HCT116 (cell line): ENCODE data around the gene TRIM75.

Experiments
- YY1 ChIP-seq: IDR thresholded peaks from 2 replicates; pipeline ENCODE4 v1.6.1; 2011; ENCODE audit warnings: low read length, low read depth, moderate library complexity, mild to moderate bottlenecking; ENCODE audit not compliant: insufficient replicate concordance; ENCODE audit errors: extremely low read depth
- ZFX ChIP-seq: fragments of 450-650 bp; IDR thresholded peaks from 2 replicates; pipeline ENCODE4 v1.6.1; 2017
- TF ChIP-seq, protein P1 (sequence below): IDR thresholded peaks from 2 replicates; pipeline ENCODE4 v1.6.1; 2012
- TF ChIP-seq, protein P2 (sequence below), 3 experiments: fragments of 200-600 bp in 1 of 3; sonication (generic) in 1 of 3; IDR thresholded peaks in 2 of 3; conservative IDR thresholded peaks in 1 of 3; 2 replicates each; pipeline ENCODE4 v1.5.1; 2012 to 2017; ENCODE audit warnings: low read depth in 2 of 3, low read length in 2 of 3, antibody characterized with exemption in 1 of 3, borderline replicate concordance in 1 of 3, control low read depth in 1 of 3, mild to moderate bottlenecking in 1 of 3, mixed read lengths in 1 of 3, mixed run types in 1 of 3, moderate library complexity in 1 of 3; ENCODE audit not compliant: insufficient read depth in 1 of 3

DNA sequence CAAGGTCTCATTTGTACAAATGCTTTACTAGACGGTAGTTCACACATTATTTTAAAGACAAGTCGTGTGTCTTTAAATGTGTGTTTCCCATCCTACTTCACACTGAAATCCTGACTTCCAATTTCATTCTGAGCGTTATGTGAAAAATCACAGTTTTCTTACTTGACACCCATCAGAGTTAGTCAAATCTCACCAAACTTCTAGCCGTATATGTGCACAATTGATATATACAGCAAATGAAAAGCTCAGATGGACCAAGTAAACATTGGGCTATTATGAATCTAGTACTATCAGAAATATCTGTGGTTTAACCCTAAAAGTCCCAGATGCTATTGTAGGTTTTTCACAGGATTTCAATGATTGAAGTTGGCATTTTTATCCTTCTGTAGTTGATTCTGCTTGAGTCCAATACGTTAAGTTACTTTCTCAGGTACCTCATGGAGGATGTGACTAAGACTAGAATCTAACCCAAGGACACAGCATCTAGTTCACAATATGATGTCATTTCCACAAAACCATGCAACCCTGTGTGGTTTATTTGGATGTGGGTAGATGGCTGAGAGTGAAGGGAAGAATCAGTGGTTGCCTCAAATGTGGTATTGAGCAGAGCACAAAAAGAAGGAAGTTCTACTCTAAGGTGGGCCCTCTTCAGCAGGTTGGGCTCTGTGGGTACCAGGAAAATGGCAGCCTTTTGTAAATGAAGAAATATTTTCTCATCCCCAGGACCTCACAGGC is 44.0 kb upstream of the TRIM75 start:
- TF ChIP-seq, protein P1, sequence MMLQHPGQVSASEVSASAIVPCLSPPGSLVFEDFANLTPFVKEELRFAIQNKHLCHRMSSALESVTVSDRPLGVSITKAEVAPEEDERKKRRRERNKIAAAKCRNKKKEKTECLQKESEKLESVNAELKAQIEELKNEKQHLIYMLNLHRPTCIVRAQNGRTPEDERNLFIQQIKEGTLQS = no peak
- TF ChIP-seq YY1 (no peak), ZFX (no peak)
- TF ChIP-seq, protein P2, sequence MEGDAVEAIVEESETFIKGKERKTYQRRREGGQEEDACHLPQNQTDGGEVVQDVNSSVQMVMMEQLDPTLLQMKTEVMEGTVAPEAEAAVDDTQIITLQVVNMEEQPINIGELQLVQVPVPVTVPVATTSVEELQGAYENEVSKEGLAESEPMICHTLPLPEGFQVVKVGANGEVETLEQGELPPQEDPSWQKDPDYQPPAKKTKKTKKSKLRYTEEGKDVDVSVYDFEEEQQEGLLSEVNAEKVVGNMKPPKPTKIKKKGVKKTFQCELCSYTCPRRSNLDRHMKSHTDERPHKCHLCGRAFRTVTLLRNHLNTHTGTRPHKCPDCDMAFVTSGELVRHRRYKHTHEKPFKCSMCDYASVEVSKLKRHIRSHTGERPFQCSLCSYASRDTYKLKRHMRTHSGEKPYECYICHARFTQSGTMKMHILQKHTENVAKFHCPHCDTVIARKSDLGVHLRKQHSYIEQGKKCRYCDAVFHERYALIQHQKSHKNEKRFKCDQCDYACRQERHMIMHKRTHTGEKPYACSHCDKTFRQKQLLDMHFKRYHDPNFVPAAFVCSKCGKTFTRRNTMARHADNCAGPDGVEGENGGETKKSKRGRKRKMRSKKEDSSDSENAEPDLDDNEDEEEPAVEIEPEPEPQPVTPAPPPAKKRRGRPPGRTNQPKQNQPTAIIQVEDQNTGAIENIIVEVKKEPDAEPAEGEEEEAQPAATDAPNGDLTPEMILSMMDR (IDR thresholded peaks at IDR 0.05 in 2 of 3, conservative IDR thresholded peaks at IDR 0.05 in 1 of 3; ENCODE audit: borderline replicate concordance in 1 of 3, insufficient read depth in 1 of 3, low read depth in 2 of 3, low read length in 2 of 3) = no peak
